SK-N-MC (cell line): ENCODE results near the gene ADAD2.

Source experiments
- EZH2 ChIP-seq: fragments of 200-600 bp; sonication (generic); IDR thresholded peaks from one replicate; pipeline ENCODE4 v1.6.1; 2017; ENCODE audit warnings: antibody characterized with exemption
- FOXP2 ChIP-seq: optimal IDR thresholded peaks from 2 replicates; pipeline ENCODE3; 2011; ENCODE audit warnings: mild to moderate bottlenecking, moderate library complexity; ENCODE audit not compliant: insufficient read depth; ENCODE audit errors: extremely low read length, control extremely low read depth
- POLR2AphosphoS5 ChIP-seq: IDR thresholded peaks from 2 replicates; pipeline ENCODE4 v1.6.1; 2012; ENCODE audit warnings: mild to moderate bottlenecking, low read depth, low read length, borderline replicate concordance

GRCh38 chr16:84193480-84193879, 2.5 kb downstream of the ADAD2 start:
- TF ChIP-seq POLR2AphosphoS5 (no peak), EZH2 (no peak), FOXP2 (no peak)
